HG03520 (cell line): ENCODE results near the gene SLC25A30.
"Not testable (repeated sequence)": the region's sequence is repeated elsewhere in the genome, so short reads cannot be mapped to it uniquely, and the experiment has no call there.

Experiments used
- ATAC-seq: cut with Tn5 transposase; IDR thresholded peaks from one replicate; pipeline ENCODE4 v1.9.1; 2021; ENCODE audit warnings: mild to moderate bottlenecking, moderate library complexity; ENCODE audit not compliant: unreplicated experiment

Gene SLC25A30

GRCh38 chr13:45368571-45368970 is 49.6 kb downstream of the SLC25A30 start:
- no peak for ATAC-seq

DNA sequence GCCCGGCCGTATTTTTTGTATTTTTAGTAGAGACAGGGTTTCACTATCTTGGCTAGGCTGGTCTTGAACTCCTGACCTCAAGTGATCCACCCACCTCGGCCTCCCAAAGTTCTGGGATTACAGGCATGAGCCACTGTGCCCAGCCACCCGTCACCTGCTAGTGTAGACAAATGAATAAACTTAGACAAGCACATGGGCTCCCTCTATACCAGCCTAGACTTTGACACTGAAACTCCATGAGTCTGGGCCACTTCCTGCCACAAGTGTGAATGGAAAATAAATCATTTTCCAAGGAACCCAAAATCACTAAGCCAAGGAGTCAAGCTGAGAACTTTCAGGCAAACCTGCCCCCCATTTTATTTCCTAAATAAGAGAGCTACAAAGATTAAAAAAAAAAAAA is 50.2 kb downstream of the SLC25A30 start:
- ATAC-seq = no peak

- peak; percentile 98 for ATAC-seq
These were observed 50.8 kb downstream of the SLC25A30 start for GRCh38 chr13:45367358-45367757.

DNA sequence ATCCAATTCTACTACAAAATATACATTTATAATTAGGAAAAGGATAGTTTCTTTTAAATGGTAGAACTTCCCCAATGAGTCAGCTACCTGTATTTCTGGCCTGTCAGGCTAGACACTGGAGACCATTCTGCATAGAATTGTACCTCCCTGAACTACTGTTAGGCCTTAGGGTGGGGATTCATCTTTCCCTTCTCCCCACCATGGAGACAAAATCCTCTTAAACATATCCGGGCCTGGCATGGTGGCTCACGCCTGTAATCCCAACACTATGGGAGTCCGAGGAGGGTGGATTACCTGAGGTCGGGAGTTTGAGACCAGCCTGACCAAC is 52.7 kb downstream of the SLC25A30 start:
- ATAC-seq = no peak

DNA sequence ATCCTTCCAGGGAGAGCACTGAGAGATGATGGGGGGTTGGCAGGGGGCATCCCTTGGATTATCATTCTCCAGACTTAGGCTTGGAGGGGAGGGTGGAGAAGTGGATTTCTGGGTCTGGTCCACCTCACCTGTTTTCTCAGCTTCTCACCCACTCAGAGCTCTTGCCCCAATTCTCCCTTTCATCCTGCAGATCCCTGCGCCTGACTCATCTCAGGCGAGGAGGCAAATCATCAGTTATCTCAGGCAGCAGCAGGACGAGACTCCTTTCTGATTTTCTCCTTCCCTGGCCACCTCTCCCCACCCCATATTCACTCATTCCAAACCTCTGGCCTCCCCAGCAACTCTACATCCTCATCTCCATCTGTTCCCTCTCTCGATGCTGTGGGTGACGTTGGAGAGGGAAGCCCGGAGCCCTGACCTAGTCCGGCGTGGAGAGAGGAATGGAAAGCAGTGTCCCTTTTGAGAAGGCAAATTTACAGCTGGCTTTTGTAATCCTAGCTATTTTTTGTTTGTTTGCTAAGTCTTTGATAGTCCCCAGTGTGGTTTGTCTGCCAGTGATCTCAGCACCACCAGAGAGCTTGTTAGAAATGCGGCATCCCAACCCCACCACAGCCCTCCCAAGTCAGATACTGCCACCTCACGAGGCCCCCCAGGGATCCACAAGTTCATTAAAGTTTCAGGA is 53.2 kb downstream of the SLC25A30 start:
- no peak for ATAC-seq

GRCh38 chr13:45362939-45363338 is 55.2 kb downstream of the SLC25A30 start:
- no peak for ATAC-seq

- ATAC-seq = no peak
These were observed 56.5 kb downstream of the SLC25A30 start for GRCh38 chr13:45361596-45362206.

DNA sequence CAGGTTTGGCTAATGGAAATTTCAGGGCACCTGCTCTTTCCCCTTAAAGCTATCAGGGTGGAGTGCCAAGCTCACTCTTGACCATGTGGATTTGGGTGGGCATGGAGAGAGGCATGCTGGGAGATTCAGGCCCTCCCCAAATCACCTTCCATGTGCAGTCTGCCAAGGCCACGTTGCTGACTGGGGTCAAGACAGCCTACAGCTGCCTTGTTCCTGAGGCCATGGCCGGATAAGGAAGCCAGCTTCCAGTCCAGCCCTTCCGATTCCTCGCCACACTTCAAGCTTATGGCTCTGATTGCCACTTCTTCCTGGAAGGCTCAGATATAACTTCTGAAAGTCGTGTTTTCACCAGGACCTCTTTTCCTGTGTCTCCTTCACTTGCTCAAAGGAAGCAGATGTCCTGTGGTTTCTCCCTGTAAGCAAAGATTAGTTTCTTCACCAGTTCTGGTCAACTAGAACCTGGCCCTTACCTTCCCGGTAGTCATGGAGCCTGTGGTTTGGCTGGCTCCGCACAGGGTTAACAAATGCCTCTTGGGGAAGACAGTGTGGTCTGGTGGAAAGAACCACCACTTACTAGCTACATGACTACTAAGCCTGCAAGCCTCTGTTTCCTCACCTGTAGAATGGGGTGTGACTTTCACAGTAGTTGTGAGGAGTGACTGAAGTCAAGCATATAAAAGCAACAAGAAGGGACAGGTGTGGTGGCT is 61.1 kb downstream of the SLC25A30 start:
- no peak for ATAC-seq

- ATAC-seq = no peak
These were observed 64.3 kb downstream of the SLC25A30 start for GRCh38 chr13:45353895-45354294.

- no peak for ATAC-seq
These were observed 66.1 kb downstream of the SLC25A30 start for GRCh38 chr13:45352031-45352430.

DNA sequence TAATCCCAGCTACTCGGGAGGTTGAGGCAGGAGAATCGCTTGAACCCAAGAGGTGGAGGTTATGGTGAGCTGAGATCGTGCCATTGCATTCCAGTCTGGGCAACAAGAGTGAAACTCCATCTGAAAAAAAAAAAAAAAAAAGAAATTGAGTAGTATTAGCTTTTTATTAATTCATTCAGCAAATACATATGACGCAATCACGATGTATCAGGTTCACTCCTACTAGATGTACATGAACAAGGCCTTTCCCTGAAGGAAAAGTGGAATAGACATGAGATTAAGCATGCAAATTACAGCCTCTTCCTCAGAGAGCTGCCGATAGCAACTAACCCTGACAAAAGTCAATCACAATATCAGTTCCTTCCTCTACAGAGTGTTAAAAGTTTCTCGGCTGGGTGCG is 68.0 kb downstream of the SLC25A30 start:
- no peak for ATAC-seq

DNA sequence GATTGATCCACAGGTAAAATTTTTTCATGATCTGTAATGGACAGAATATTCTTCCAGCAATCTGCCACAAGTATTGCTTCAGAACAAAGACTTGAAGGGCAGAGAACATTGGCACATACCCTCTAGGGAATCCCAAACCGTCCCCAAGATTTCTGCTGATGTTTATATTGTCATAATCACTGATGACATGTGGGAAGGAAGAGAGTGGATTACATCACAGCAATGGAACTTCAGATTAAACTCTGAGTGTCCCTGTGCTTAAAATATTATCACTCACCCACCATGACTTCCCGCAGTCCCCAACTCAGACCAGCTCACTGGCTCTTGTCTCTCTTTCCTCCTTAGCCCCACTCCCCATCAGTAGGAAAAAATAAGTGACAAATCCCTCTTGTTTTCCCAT is 68.7 kb downstream of the SLC25A30 start:
- ATAC-seq = no peak

DNA sequence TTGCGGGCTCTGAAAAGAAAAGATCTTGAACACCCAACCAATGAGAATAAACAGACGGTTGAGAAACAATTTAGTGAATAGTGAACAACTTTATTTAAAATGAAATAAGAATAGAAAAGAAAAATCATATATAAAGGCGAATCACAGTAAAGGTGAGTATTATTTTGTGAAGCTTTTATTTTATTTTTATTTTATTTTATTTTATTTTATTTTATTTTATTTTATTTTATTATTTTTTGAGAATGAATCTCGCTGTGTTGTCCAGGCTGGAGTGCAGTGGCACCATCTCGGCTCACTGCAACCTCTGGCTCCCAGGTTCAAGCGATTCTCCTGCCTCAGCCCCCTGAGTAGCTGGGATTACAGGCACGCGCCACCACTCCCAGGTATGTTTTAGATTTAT is 74.1 kb downstream of the SLC25A30 start:
- ATAC-seq = not testable (repeated sequence)
